Measurements from ENCODE around the gene OR4S1.
"Not testable (repeated sequence)": the region's sequence is repeated elsewhere in the genome, so short reads cannot be mapped to it uniquely, and the experiment has no call there.

OR4S1 gene

GRCh38 chr11:48305923-48306322, at the start of gene OR4S1:
TSS of gene OR4S1 (plus strand) at chr11:48306223. CDS start at chr11:48306223, 0 bp downstream.
- no peak for DNase-seq

GRCh38 chr11:48261600-48261999, 44.4 kb upstream of the OR4S1 start:
- DNase-seq, result no peak

GRCh38 chr11:48263423-48263911, 42.6 kb upstream of the OR4S1 start, which contains the start of gene OR4X1:
TSS of gene OR4X1 (plus strand) at chr11:48263861. CDS start at chr11:48263861, 0 bp downstream.
- no peak for DNase-seq

- DNase-seq, result no peak
Measured at GRCh38 chr11:48270621-48271020, 35.4 kb upstream of the OR4S1 start.

GRCh38 chr11:48272606-48273005, 33.4 kb upstream of the OR4S1 start:
- DNase-seq, result no peak

- DNase-seq, result peak; percentile 19 to 81
Measured at GRCh38 chr11:48307760-48308386, 1.9 kb downstream of the OR4S1 start.

GRCh38 chr11:48313590-48313989, 7.6 kb downstream of the OR4S1 start:
- DNase-seq, result not testable (repeated sequence)

- DNase-seq, result not testable (repeated sequence)
Measured at GRCh38 chr11:48319813-48320212, 13.8 kb downstream of the OR4S1 start.

GRCh38 chr11:48324620-48325019, 18.6 kb downstream of the OR4S1 start, which contains the start of gene OR4C3:
TSS of gene OR4C3 (plus strand) at chr11:48324920. CDS start at chr11:48325022, 102 bp downstream.
- not testable (repeated sequence) for DNase-seq

GRCh38 chr11:48341466-48341865, 35.4 kb downstream of the OR4S1 start:
- no peak for DNase-seq

GRCh38 chr11:48342505-48342904, 36.5 kb downstream of the OR4S1 start:
- not testable (repeated sequence) for DNase-seq

- DNase-seq, result not testable (repeated sequence)
Measured at GRCh38 chr11:48346286-48346685, 40.3 kb downstream of the OR4S1 start.

- no peak for DNase-seq
Measured at GRCh38 chr11:48354013-48354412, 48.0 kb downstream of the OR4S1 start.

GRCh38 chr11:48354677-48355076, 48.7 kb downstream of the OR4S1 start:
- no peak for DNase-seq

Data from NCI-H1930 (cell line).